NCI-H1930 (cell line): Measurements from ENCODE around the gene RIPOR3.
"Not testable (repeated sequence)": the region's sequence is repeated elsewhere in the genome, so short reads cannot be mapped to it uniquely, and the experiment has no call there.

Experiments used
- DNase-seq, 2 experiments: peaks; one replicate each; lab custom pipeline; 2025; lab: John Stamatoyannopoulos, UW

The RIPOR3 gene

DNA sequence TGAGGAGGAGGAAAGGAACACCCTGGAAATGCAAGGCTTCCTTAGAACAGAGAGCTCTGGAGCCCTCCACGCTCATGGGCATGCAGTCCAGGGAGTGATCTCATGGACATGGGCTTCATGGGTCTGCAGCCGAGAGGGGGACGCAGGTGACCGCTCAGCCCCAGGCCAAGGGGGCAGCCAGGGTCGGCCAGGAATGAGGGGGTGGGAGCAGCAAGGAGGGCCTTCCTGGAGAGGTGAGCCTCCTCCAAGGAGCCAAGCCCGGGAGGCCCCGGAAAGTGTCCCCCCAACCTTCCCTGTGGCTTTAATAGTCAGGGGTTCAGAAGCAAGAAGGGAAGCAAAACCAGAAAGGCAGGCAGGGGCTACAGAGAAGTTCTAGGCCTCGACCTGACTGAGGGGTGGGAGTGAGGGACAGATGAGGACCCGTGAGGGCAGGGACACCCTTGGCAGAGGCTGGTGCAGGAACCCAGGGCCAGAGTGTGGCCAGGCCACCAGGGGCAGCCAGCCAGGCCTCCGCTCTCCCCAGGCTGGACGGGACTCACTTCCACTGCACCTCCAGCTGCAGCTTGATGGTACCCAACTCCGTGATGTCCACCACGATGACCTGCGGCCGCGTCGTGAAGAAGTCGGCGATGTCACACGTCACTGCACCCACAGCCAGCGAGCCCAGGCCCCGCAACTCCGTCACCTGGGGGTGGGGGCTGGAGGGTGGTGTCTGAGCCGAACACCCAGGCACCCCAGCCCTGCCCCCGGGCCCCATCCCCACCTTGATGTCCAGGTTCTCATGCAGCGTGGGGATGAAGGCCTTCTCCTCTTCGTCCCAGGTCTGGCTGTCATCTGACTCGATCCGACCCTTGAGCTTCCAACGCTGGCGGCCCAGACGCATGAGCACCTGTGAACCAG lies 83.2 kb downstream of the RIPOR3 start:
- no peak for DNase-seq

- DNase-seq = no peak
Observed at GRCh38 chr20:50607436-50607835, 83.9 kb downstream of the RIPOR3 start.

GRCh38 chr20:50605136-50605535 lies 86.2 kb downstream of the RIPOR3 start:
- DNase-seq = no peak

GRCh38 chr20:50604451-50604850 lies 86.9 kb downstream of the RIPOR3 start:
- no peak for DNase-seq

DNA sequence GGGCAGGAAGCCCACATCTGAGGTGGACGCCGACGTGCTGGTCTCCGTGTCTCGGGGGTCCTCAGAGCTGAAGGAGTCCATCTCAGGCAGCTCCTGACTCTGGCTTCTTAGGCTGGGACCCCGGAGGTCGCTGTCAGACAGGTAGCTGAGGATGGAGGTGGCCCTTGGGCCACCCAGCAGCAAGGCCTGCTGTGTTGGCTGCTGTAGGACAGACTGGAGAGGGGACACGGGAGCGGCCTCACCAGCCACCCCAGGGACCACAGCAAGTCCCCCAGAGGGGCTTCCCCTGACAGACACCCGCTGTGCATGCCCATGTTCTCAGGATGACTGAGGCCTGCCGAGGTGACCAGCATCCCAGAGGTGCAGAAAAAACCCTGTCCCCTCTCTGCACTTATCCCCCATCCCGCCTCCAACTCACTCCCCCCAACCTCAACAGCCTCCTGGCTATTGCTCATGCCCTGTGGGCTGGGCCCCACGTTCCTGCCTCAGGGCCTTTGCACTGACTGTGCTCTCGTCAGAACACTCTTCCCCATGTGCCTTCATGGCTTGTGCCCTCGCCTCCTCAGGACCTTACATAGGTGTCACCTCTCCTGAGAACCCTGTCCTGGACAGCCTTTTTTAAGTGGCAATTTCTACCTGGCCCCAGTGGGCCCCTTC lies 88.8 kb downstream of the RIPOR3 start:
- no peak for DNase-seq

DNA sequence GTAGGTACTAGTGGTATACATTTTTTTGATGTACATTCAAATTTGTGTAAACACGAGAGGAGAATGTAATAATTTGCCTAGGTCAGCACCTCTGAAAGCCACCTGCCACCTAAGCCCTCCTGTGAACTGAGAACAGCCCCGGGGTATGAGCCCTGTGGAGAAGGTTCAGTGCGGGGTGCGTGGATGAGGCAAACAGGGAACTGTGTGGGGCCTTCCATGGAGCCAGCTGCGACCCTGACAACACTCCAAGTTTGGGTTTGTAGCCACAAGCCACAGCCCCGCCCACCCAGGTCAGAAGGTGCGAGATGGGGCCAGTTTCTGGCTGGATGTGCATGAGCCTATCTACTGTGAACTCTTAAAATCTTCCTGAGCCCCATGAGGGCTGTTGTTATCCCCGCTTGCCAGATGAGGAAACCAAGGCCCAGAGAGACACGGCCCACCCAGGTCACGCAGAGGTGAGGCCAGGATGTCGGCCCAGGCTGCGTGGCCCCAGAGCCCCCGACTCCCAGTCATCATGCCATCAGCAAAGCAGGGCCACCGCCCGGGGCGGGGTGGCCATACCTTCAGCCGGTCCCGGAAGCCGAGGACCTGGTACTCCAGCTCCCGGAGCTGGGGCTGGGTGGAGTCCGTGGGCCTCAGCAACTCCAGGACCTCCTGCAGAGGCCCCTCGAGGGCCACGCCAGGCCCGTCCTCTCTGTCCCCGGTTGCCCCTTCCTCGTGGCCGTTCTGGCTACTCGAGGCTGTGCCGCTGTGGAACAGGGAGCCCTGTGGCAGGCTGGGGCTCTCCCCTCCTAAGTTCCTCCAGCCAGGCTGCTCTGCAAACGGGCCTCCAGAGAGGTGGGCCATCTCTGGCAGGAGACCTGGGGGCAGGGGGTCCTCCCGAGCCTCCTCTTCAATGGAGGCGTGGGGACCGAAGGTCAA lies 89.6 kb downstream of the RIPOR3 start:
- DNase-seq = no peak

DNA sequence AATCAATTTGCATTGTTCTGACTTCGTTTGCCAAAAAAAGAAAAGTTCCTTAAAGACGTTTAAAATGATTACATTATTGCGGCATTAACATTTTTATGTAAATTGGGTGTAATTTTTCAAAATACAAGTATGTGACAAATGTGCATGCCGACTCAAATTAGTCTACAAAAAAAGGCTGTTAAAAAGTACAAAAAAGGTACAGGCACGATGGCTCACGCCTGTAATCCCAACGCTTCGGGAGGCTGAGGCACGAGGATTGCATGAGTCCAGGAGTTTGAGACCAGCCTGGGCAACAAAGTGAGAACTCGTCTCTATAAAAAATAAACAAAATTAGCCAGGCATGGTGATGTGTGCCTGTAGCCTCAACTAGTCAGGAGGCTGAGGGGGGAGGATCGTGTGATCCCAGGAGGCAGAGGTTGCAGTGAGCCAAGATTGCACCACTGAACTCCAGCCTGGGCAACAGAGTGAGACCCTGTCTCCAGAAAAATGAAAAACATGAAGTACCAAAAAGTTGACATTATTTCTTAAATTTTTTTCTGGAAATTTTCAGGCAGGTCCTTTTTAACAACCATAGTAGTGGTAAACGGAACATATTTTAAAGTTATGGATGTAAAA lies 91.0 kb downstream of the RIPOR3 start:
- DNase-seq = no peak

DNA sequence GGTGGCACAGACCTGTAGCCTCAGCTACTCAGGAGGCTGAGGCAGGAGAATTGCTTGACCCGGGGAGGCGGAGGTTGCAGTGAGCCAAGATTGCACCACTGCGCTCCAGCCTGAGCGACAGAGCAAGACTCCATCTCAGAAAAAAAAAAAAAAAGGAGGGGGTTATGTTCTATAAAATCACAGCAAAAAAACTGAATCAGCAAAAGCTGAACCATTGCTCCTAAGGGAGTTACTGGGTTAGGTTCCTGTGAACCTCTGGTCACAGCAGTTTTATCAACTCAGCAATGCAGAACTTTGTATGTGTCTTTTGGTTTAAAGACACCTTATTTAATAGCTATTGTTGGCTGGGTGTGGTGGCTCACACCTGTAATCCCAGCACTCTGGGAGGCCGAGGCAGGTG lies 92.6 kb downstream of the RIPOR3 start:
- DNase-seq = not testable (repeated sequence)

DNA sequence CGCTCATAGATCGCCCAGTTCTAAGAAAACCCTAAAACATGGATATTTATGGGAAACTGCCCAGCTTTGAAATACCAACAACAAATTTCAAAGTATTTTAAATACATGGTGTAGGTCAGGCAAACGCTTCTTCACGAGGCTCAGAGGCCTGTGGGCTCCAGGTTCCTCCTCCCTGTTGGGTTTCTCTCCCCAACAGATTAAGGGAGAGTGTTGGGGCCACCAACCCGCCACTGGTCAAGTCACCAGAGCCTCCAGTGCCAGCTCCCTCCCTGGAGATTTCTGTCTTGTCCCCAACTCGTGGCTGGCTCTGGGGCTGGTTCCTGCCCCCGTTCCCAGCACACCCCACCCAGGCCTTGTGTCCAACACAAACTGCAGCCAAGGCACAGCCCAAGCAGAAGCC lies 93.3 kb downstream of the RIPOR3 start:
- no peak for DNase-seq

GRCh38 chr20:50597406-50597969 lies 93.9 kb downstream of the RIPOR3 start:
- DNase-seq = no peak

GRCh38 chr20:50596694-50597021 lies 94.7 kb downstream of the RIPOR3 start:
- DNase-seq = no peak

- no peak for DNase-seq
Observed at GRCh38 chr20:50595988-50596693, 95.2 kb downstream of the RIPOR3 start.

DNA sequence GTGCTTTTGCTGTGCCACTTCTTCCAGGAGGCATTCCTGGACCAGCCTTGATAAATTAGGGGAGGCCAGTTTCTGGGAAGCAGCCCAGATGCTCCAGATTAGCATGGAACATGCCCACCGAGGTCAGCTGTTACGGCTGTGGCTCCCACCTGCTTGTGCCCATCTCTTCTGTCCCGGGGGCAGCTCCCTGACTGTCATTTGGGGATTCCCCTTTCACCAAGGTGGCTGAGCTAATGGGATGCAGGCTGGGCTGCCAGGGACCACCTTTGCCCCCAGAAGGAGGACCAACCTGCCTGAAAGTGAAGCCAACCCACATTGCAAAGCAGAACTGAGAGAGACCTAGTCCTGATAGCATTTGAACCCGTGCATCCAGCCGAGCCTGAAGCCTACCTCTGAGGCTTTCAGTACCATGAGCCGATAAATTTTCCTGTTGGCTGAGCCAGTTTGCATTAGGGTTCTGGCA lies 95.9 kb downstream of the RIPOR3 start:
- no peak for DNase-seq

DNA sequence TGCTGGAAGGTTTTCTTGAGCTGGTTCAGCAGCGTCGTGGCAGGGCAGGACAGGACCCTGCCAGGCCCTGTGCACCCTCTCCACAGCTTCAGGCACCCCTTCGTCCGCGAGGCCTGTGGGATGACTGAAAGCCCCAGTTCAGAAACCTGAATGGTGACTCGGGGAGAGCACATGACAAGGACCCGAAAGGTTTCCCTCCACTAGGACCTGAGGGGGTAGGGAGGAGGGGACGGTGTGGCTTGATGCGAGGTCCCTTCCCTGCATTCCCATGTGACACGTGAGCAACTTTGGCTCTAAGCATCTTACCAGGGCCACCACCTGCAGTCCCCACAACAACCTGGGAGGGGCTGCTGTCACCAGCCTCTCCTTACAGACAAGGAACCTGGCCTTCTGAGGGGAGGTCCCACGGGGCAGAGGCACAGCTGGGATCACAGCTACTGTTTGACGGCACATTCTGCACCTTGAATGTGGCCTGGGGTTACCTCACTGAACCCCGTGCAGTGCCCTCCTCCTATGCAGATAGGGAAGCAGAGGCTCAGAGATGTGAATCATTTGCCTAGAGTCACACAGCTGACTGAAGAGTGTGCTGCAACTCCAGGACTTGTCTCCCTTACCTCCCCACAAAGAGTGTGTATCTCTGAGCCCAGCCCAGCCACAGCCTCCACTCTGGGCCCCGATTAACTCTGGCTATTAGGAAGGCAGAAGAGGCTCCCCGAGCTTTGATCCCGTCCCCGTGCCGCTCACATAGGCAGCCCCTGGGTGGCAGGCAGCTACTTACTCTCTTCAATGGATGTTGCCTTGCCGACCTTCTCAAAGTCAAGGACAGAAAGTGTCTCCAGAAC lies 96.5 kb downstream of the RIPOR3 start:
- no peak for DNase-seq

GRCh38 chr20:50594231-50594590 lies 97.1 kb downstream of the RIPOR3 start:
- DNase-seq = no peak

DNA sequence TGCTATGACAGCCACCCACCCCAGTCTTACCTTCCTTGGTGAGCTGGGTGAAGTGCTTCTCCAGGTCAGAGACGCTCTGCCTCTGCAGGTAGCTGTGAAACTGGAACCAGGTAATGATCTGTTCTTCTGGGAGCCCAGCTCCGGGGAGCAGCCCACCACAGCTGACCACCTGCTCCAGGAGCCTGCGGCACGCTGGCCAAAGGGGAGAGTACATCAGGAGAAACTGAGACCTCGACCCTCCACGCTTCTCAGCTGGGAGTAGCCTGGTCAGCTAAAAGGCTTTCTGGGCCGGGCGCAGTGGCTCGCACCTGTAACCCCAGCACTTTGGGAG lies 98.4 kb downstream of the RIPOR3 start:
- no peak for DNase-seq

DNA sequence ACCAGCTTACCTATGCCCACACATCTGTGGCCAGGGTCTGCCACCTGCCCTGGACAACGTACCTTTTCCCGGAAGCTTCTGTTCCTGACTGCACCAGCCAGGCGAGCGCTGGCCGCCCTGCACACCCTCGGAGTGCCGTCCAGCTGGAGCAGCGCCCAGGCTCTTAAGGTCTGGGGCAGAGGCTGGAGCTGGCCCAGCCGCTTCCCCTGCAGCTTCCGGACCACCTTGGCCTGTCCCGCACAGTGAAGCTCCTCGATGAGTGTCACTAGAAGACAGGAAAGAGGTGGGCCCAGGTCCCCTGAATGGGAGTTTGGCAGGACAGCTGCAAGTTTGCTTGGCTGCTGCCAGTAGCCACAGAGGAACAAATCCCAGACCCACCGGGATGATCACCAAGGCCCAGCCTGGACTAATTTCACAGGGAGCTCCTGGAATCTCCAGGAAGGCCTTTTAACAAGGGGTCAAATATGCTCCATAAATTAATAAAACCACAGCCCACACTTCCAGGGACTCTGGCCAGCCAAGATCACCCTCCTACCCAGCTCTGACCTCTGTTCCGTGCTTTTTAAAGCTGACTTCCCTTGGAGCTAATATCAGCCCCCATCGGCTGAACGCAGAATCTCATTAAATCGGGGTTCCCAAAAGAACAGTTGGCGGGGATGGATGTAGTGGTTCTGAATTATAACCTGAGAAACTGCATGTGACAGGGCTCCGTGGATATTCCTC lies 98.9 kb downstream of the RIPOR3 start:
- DNase-seq = no peak

DNA sequence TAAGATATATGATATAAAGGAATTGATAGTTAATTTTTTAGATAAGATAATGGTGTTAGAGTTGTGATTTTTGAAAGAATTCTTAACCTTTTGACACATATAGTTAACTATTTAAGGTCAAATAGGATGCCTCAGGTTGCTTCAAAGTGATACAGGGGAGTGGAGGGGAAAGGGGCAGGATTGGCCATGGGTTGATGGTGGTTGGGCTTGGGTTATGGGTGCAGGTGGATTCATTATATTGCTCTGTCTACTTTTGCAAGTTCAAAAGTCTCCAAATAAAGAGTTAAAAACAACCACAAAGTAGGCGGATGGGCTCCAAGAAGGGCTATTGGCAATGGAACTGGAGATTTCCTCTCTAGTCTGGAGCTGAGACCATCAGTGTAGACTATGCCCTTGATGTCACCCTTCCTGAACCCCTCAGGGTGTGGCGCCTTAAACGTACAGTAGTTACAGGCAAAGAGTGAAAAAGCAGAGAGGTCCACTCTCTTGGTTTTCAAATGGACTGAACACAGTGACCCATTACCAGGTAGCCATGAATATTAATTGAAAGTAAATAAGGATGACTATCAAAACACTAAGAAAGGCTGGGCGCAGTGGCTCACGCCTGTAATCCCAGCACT lies 100.0 kb downstream of the RIPOR3 start:
- DNase-seq = no peak

GRCh38 chr20:50590348-50590664 lies 101.0 kb downstream of the RIPOR3 start:
- DNase-seq = no peak
